Upper lobe of right lung (tissue), 1 donor: ENCODE data around the gene CMBL. TPM values are rescaled to one million over a fixed set of nuclear protein-coding genes. Genes with fewer than 3 reads are reported as not detected.
A peak's percentile ranks its signal among the peaks of the same experiment; 100 is the strongest.
"Not testable (repeated sequence)": the region's sequence is repeated elsewhere in the genome, so short reads cannot be mapped to it uniquely, and the experiment has no call there.

Experiments used
- ATAC-seq: fragments of 200-7000 bp; cut with Tn5 transposase; one replicate; pipeline ENCODE4 v1.9.1; 2020; ENCODE audit warnings: mild to moderate bottlenecking, moderate library complexity
- DNase-seq: peaks from one replicate; pipeline ENCODE4 v3.0.0-alpha.2; 2020
- H3K27ac ChIP-seq: fragments of 200-600 bp; one replicate; pipeline ENCODE4 v1.8.0; 2022
- H3K27me3 ChIP-seq: fragments of 200-600 bp; one replicate; pipeline ENCODE4 v1.8.0; 2022; ENCODE audit warnings: mild to moderate bottlenecking
- H3K36me3 ChIP-seq: fragments of 200-600 bp; one replicate; pipeline ENCODE4 v1.8.0; 2022
- H3K4me1 ChIP-seq: fragments of 200-600 bp; one replicate; pipeline ENCODE4 v1.8.0; 2022
- H3K4me3 ChIP-seq: fragments of 200-600 bp; one replicate; pipeline ENCODE4 v1.8.0; 2022; ENCODE audit warnings: mild to moderate bottlenecking
- H3K9me3 ChIP-seq: fragments of 200-600 bp; one replicate; pipeline ENCODE4 v1.8.0; 2022
- CTCF ChIP-seq: fragments of 200-600 bp; IDR thresholded peaks from one replicate; pipeline ENCODE4 v1.8.0; 2022; ENCODE audit warnings: antibody characterized with exemption
- intact Hi-C: fragments of 100-400 bp; cut with DNase I; formaldehyde crosslinking; loops from one replicate; pipeline ENCODE4 v1.11.0; 2022
- total RNA-seq: library from RNA; stranded (reverse); fragmentation: NEBNext Ultra II Directional; extraction: Animal tissue kit (Norgen Biotek cat#: 25700); gene quantifications from one replicate; pipeline ENCODE4 v1.2.1, GENCODE V29; 2021
- donor health status: DM: no; HTN: yes; CAD: no; lungs with severe emphysema.

The CMBL gene
- total RNA-seq, 1 donor from 2014 or later, result 21.8 TPM

- no peak for TF ChIP-seq CTCF
- DNase-seq (no peak), ATAC-seq (peak; percentile 66)
- intact Hi-C loops, result no loop called here
- no peaks in the 10 kb centered on the region for H3K9me3 ChIP-seq
- no peaks in the 10 kb centered on the region for H3K36me3 ChIP-seq
- no peak overlapping the region for H3K4me3 ChIP-seq
- H3K27me3 ChIP-seq, result no peaks in the 10 kb centered on the region
- no peaks in the 10 kb centered on the region for H3K4me1 ChIP-seq
- no peak overlapping the region for H3K27ac ChIP-seq
Observed at GRCh38 chr5:10275991-10276390, 31.7 kb downstream of the CMBL start.

- intact Hi-C loops, result no loop called here
- Histone ChIP-seq H3K4me1 (no peaks in the 10 kb centered on the region), H3K4me3 (no peak overlapping the region), H3K36me3 (no peaks in the 10 kb centered on the region), H3K9me3 (no peaks in the 10 kb centered on the region), H3K27me3 (no peaks in the 10 kb centered on the region), H3K27ac (no peak overlapping the region)
- TF ChIP-seq CTCF, result no peak
- no peak for DNase-seq
- no peak for ATAC-seq
Observed at GRCh38 chr5:10275460-10275859, 32.2 kb downstream of the CMBL start.

GRCh38 chr5:10272875-10273209 is 34.9 kb downstream of the CMBL start:
- intact Hi-C loops, H3K4me3 ChIP-seq, H3K27ac ChIP-seq, ATAC-seq, H3K36me3 ChIP-seq, H3K9me3 ChIP-seq, H3K4me1 ChIP-seq, DNase-seq, H3K27me3 ChIP-seq: not testable (repeated sequence)

- H3K27ac ChIP-seq, result no peak overlapping the region
- DNase-seq, result no peak
- no peak for TF ChIP-seq CTCF
- no peak for ATAC-seq
- no peaks in the 10 kb centered on the region for H3K36me3 ChIP-seq
- no peaks in the 10 kb centered on the region for H3K4me1 ChIP-seq
- no peak overlapping the region for H3K4me3 ChIP-seq
- intact Hi-C loops, result no loop called here
- no peaks in the 10 kb centered on the region for H3K27me3 ChIP-seq
- no peaks in the 10 kb centered on the region for H3K9me3 ChIP-seq
Observed at GRCh38 chr5:10272053-10272874, 35.4 kb downstream of the CMBL start.

GRCh38 chr5:10268100-10268499 is 39.6 kb downstream of the CMBL start:
- no peak for TF ChIP-seq CTCF
- Histone ChIP-seq H3K27me3 (no peaks in the 10 kb centered on the region), H3K4me1 (no peaks in the 10 kb centered on the region), H3K9me3 (no peaks in the 10 kb centered on the region), H3K4me3 (no peak overlapping the region), H3K27ac (no peak overlapping the region), H3K36me3 (peaks cover 29% of the 10 kb centered on the region)
- DNase-seq (no peak), ATAC-seq (no peak)
- intact Hi-C loops, result no loop called here

- intact Hi-C loops, result no loop called here
- no peak for DNase-seq
Observed at GRCh38 chr5:10266839-10267238, 40.9 kb downstream of the CMBL start.

More at GRCh38 chr5:10266839-10267238, 40.9 kb downstream of the CMBL start:
- no peak for ATAC-seq
- TF ChIP-seq CTCF, result no peak
- Histone ChIP-seq H3K36me3 (peaks cover 41% of the 10 kb centered on the region), H3K9me3 (no peaks in the 10 kb centered on the region), H3K27ac (no peak overlapping the region), H3K4me1 (no peaks in the 10 kb centered on the region), H3K4me3 (no peak overlapping the region), H3K27me3 (no peaks in the 10 kb centered on the region)
